GM12878 (cell line): ENCODE data around the gene LTB4R. TPM values are rescaled to one million over a fixed set of nuclear protein-coding genes. Genes with fewer than 3 reads are reported as not detected.

ENCODE experiments used
- ATAC-seq: fragments of 200-7000 bp; cut with Tn5 transposase; 3 replicates; pipeline ENCODE4 v1.9.1; 2020; ENCODE audit warnings: mild to moderate bottlenecking, moderate library complexity
- BruUV-seq: library from RNA; stranded (reverse); fragments of 400-500 nt; replicated peaks from 2 replicates; lab custom pipeline; 2021; lab: Mats Ljungman, UMichigan
- CTCF ChIA-PET: fragments of 300-600 bp; sonication (Branson Sonifier 250); formaldehyde crosslinking; extraction: SDS; loops from one replicate; lab custom pipeline; 2021; ENCODE audit warnings: inconsistent platforms; lab: Yijun Ruan, JAX
- POLR2A ChIA-PET: fragments of 350-600 bp; formaldehyde crosslinking; extraction: SDS; loops from one replicate; lab custom pipeline; 2021; ENCODE audit warnings: inconsistent platforms; lab: Charles Lee
- RAD21 ChIA-PET: fragments of 300-600 bp; sonication (Branson Sonifier 250); formaldehyde crosslinking; loops from one replicate; lab custom pipeline; 2023; ENCODE audit warnings: antibody characterized with exemption; ENCODE audit not compliant: unreplicated experiment; lab: Charles Lee
- SMC1A ChIA-PET: fragments of 300-600 bp; sonication (Branson Sonifier 250); formaldehyde crosslinking; loops from one replicate; lab custom pipeline; 2023; ENCODE audit not compliant: unreplicated experiment, uncharacterized antibody; lab: Charles Lee
- DNase-seq: peaks from one replicate; pipeline ENCODE4 v3.0.0-alpha.2; 2011; ENCODE audit warnings: low read depth, low spot score
- FAIRE-seq: peaks from 3 replicates; lab custom pipeline; 2011; peaks lifted over from hg19 to GRCh38; lab: Jason Lieb, UNC
- H2AFZ ChIP-seq: 2 replicates; pipeline ENCODE4 v1.6.0; 2011; ENCODE audit warnings: low read depth, low read length, control low read depth; ENCODE audit not compliant: control insufficient read depth
- H3K27ac ChIP-seq: 2 replicates; pipeline ENCODE4 v1.5.1; 2011; ENCODE audit warnings: control low read depth; ENCODE audit not compliant: control insufficient read depth, insufficient read depth
- H3K27me3 ChIP-seq, 2 experiments: replicated peaks in 1 of 2; 2 replicates each; pipeline versions ENCODE4 v1.6.0 to v1.6.1; 2011; ENCODE audit warnings: low read length in 1 of 2; ENCODE audit not compliant: control insufficient read depth in 2 of 2, insufficient read depth in 2 of 2
- H3K36me3 ChIP-seq, 2 experiments: 2 replicates each; pipeline ENCODE4 v1.5.1; 2011; ENCODE audit warnings: low read length in 1 of 2; ENCODE audit not compliant: control insufficient read depth in 2 of 2, insufficient read depth in 2 of 2
- H3K4me1 ChIP-seq: 2 replicates; pipeline ENCODE4 v1.6.1; 2011; ENCODE audit warnings: mild to moderate bottlenecking, low read length, moderate library complexity, mixed read lengths; ENCODE audit not compliant: control insufficient read depth, insufficient read depth
- H3K4me2 ChIP-seq: 2 replicates; pipeline ENCODE4 v1.6.0; 2011; ENCODE audit warnings: control low read depth; ENCODE audit not compliant: control insufficient read depth, insufficient read depth
- H3K4me3 ChIP-seq: fragments of 200-600 bp; sonication (generic); 2 replicates; pipeline ENCODE4 v1.5.1; 2016
- H3K79me2 ChIP-seq: 2 replicates; pipeline ENCODE4 v1.6.0; 2011; ENCODE audit warnings: low read length; ENCODE audit not compliant: control insufficient read depth, insufficient read depth
- H3K9ac ChIP-seq: 2 replicates; pipeline ENCODE4 v1.8.0; 2011; ENCODE audit warnings: low read length, control low read depth, mixed read lengths; ENCODE audit not compliant: control insufficient read depth, insufficient read depth
- H3K9me3 ChIP-seq: replicated peaks from 3 replicates; pipeline ENCODE4 v1.5.1; 2011; ENCODE audit warnings: mild to moderate bottlenecking, low read length; ENCODE audit not compliant: control insufficient read depth, insufficient read depth
- H4K20me1 ChIP-seq: 2 replicates; pipeline ENCODE4 v1.6.0; 2011; ENCODE audit not compliant: control insufficient read depth, insufficient read depth
- BMI1 ChIP-seq: fragments of 450-650 bp; IDR thresholded peaks from 2 replicates; pipeline ENCODE4 v1.6.1; 2016; ENCODE audit warnings: mild to moderate bottlenecking, moderate library complexity, borderline replicate concordance
- JUNB ChIP-seq: IDR thresholded peaks from 2 replicates; pipeline ENCODE4 v1.6.1; 2016; ENCODE audit warnings: antibody characterized with exemption, mild to moderate bottlenecking
- NR2C1 ChIP-seq: fragments of 450-650 bp; IDR thresholded peaks from 2 replicates; pipeline ENCODE4 v1.6.1; 2017; ENCODE audit warnings: antibody characterized with exemption, mild to moderate bottlenecking, moderate library complexity
- NR2C2 ChIP-seq: IDR thresholded peaks from 2 replicates; pipeline ENCODE4 v1.6.1; 2011; ENCODE audit warnings: borderline replicate concordance, low read depth; ENCODE audit not compliant: control insufficient read depth, insufficient read length
- POLR2AphosphoS2 ChIP-seq: IDR thresholded peaks from 2 replicates; pipeline ENCODE4 v1.6.1; 2011; ENCODE audit warnings: low read depth, mild to moderate bottlenecking, low read length, improper control_type of control experiment, moderate library complexity
- SIN3A ChIP-seq: IDR thresholded peaks from 2 replicates; pipeline ENCODE4 v1.6.1; 2012; ENCODE audit warnings: low read depth, low read length, improper control_type of control experiment
- SMC3 ChIP-seq: IDR thresholded peaks from 2 replicates; pipeline ENCODE4 v1.6.1; 2011; ENCODE audit warnings: low read length, improper control_type of control experiment, borderline replicate concordance
- TCF7 ChIP-seq: IDR thresholded peaks from 2 replicates; pipeline ENCODE4 v1.6.1; 2014; ENCODE audit warnings: antibody characterized with exemption, borderline replicate concordance
- ZNF24 ChIP-seq: fragments of 450-650 bp; IDR thresholded peaks from 2 replicates; pipeline ENCODE4 v1.6.1; 2017; ENCODE audit warnings: antibody characterized with exemption, mild to moderate bottlenecking
- whole genome bisulfite sequencing: methylation state at CpG from one replicate; pipeline ENCODE4 v1.1.6; 2016; ENCODE audit warnings: low lambda C conversion rate; ENCODE audit not compliant: insufficient replicate concordance, insufficient coverage; ENCODE audit errors: missing lambda C conversion rate; 5-methylcytosine and 5-hydroxymethylcytosine counted together
- in situ Hi-C: fragments of 300-500 bp; cut with MboI; formaldehyde crosslinking; loops from 9 replicates; pipeline ENCODE4 v1.14.3; 2018; ENCODE audit warnings: mixed read lengths
- intact Hi-C: fragments of 100-400 bp; cut with micrococcal nuclease; formaldehyde crosslinking; loops from one replicate; pipeline ENCODE4 v1.14.2; 2022; ENCODE audit not compliant: unreplicated experiment
- polyA plus RNA-seq, 11 experiments: library from polyadenylated mRNA; depleted of rRNA in 4 of 11; unstranded in 6 of 11; stranded (reverse) in 5 of 11; fragments of >200 nt; fragmentation: Nextera tagmentation in 4 of 11; fragmentation: Illumina TruSeq in 1 of 11; extraction: Ambion mirVana in 4 of 11; extraction: Trizol in 1 of 11; gene quantifications; 1 replicate in 1 of 11; 2 replicates in 10 of 11; pipeline versions ENCODE4 v1.2.1 to v1.2.3, GENCODE V29; 2011 to 2016; ENCODE audit warnings: inconsistent platforms in 2 of 11, missing spikeins in 2 of 11, low read depth in 1 of 11
- total RNA-seq, 4 experiments: library from RNA; depleted of rRNA in 3 of 4; stranded (reverse); fragments of >200 nt in 3 of 4; fragmentation: Illumina TruSeq in 1 of 4; extraction: Trizol in 1 of 4; gene quantifications; 2 replicates each; pipeline versions ENCODE4 v1.2.1 to v1.2.3, GENCODE V29; 2013 to 2021
- TF ChIP-seq, protein P1 (sequence below): fragments of 450-650 bp; formaldehyde crosslinking; IDR thresholded peaks from 2 replicates; pipeline ENCODE4 v1.5.0; 2022; ENCODE audit warnings: mild to moderate bottlenecking, missing genetic modification characterization
- TF ChIP-seq, protein P2 (sequence below): IDR thresholded peaks from 2 replicates; pipeline ENCODE4 v1.6.1; 2011; ENCODE audit warnings: low read depth, low read length, improper control_type of control experiment, borderline replicate concordance
- TF ChIP-seq, protein P3 (sequence below): IDR thresholded peaks from 2 replicates; pipeline ENCODE4 v1.6.1; 2011; ENCODE audit warnings: borderline replicate concordance, low read depth, mild to moderate bottlenecking, moderate library complexity, mixed read lengths, low read length; ENCODE audit not compliant: insufficient read depth; ENCODE audit errors: extremely low read length
- TF ChIP-seq, protein P4 (sequence below): fragments of 450-650 bp; IDR thresholded peaks from 2 replicates; pipeline ENCODE4 v1.6.1; 2017; ENCODE audit warnings: borderline replicate concordance

LTB4R gene
- total and polyA plus RNA-seq, 10 of the 15 experiments (the other 5 are each of a cell fraction or from before 2014, with no cell fraction given) = 1.2 to 14.0 (median 4.0) TPM

DNA sequence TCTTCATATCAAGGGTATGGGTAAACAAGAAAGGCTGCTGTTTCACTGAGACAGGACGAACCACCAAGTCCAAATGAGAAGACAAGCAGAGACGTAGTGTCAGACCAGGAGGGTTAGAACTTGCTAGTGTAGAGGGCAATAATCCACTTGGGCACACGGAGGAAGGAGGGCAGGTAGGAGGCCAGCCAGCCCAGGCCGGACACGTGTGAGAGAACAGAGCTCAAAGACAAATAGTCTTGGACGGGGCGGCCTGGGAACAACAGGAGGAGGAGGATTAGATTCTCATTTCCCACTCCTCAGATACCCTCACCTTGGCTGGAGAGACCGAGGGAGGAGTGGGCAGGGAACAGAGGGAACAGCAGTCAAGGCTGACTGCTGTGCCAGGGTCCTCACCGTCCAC is 20.6 kb upstream of the LTB4R start (continued):
- TF ChIP-seq NR2C2 (no peak), BMI1 (no peak), SMC3 (no peak)

DNA sequence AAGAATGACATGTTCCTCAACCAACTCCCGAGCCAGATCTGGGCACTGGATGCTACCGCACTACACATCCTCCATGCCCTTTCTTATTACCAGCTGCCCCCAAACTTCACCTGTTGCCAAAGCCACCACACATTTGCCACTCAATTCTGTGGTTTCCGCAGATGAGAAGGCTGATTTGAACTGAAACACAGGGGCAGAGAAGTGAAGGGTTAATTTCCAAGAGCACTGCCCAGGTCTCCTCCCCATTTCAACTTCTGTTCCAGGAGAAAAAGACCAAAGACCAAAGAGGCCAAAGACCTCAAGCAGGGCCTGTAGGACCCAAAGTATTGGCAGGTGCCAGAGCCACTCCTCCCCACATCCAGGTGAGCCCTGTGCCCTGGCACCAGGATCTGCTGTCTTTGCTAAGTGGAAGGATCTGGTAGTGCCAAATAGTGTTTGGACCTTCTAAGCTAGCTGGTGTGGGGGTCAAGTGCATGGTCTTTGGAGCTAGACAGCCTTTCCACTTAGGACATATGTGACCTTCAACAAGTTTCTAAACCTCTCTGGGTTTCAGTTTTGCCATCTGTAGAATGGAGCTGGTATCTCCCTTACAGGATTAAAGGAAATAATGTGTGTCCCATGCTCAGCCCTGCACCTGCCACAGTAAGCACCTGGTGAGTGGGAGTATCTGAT is 19.7 kb upstream of the LTB4R start:
- Histone ChIP-seq H3K4me2 (no peak overlapping the region), H4K20me1 (no peaks in the 10 kb centered on the region), H2AFZ (no peak overlapping the region), H3K36me3 (peaks cover 13 to 37% of the 10 kb centered on the region in 2 experiments), H3K27ac (no peak overlapping the region), H3K27me3 (no peaks in the 10 kb centered on the region), H3K79me2 (no peaks in the 10 kb centered on the region; the same call in 1 of the 2 replicates), H3K4me3 (no peak overlapping the region), H3K4me1 (peaks cover 19% of the 10 kb centered on the region), H3K9ac (no peak overlapping the region), H3K9me3 (no peaks in the 10 kb centered on the region)
- FAIRE-seq (no peak), DNase-seq (no peak), ATAC-seq (no peak)
- ChIA-PET RAD21 (interaction anchor here (1.0 to 3.0 kb wide), 4 partner anchors 8 to 49 kb away, joined by 3 to 16 read pairs (median 10); partner anchors contain the start of genes CIDEB, DHRS1, NOP9 and TINF2), SMC1A (interaction anchor here (0.7 to 3.0 kb wide), 6 partner anchors 8 to 140 kb away, joined by 3 to 14 read pairs (median 6); partner anchors contain the start of genes DHRS1, NOP9, RABGGTA and TINF2), POLR2A (interaction anchor here (1.0 to 1.7 kb wide), 3 partner anchors 11 to 51 kb away, joined by 3 to 4 read pairs (median 3); no protein-coding TSS in a partner anchor), CTCF (interaction anchor here (0.6 to 13.4 kb wide), 6 partner anchors 11 to 76 kb away, joined by 3 to 269 read pairs (median 9); partner anchors contain the start of genes CIDEB, MDP1, RABGGTA and TINF2)
- WGBS = 100% methylated on average over 3 of the region's 3 CpGs
- in situ Hi-C loops = no loop called here
- BruUV-seq = no TSS peak
- intact Hi-C loops = no loop called here
- no peak for TF ChIP-seq JUNB
- TF ChIP-seq ZNF24 = no peak
- TF ChIP-seq, protein P1, sequence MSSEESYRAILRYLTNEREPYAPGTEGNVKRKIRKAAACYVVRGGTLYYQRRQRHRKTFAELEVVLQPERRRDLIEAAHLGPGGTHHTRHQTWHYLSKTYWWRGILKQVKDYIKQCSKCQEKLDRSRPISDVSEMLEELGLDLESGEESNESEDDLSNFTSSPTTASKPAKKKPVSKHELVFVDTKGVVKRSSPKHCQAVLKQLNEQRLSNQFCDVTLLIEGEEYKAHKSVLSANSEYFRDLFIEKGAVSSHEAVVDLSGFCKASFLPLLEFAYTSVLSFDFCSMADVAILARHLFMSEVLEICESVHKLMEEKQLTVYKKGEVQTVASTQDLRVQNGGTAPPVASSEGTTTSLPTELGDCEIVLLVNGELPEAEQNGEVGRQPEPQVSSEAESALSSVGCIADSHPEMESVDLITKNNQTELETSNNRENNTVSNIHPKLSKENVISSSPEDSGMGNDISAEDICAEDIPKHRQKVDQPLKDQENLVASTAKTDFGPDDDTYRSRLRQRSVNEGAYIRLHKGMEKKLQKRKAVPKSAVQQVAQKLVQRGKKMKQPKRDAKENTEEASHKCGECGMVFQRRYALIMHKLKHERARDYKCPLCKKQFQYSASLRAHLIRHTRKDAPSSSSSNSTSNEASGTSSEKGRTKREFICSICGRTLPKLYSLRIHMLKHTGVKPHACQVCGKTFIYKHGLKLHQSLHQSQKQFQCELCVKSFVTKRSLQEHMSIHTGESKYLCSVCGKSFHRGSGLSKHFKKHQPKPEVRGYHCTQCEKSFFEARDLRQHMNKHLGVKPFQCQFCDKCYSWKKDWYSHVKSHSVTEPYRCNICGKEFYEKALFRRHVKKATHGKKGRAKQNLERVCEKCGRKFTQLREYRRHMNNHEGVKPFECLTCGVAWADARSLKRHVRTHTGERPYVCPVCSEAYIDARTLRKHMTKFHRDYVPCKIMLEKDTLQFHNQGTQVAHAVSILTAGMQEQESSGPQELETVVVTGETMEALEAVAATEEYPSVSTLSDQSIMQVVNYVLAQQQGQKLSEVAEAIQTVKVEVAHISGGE (CRISPR knock-in tag) = no peak
- TF ChIP-seq, protein P2, sequence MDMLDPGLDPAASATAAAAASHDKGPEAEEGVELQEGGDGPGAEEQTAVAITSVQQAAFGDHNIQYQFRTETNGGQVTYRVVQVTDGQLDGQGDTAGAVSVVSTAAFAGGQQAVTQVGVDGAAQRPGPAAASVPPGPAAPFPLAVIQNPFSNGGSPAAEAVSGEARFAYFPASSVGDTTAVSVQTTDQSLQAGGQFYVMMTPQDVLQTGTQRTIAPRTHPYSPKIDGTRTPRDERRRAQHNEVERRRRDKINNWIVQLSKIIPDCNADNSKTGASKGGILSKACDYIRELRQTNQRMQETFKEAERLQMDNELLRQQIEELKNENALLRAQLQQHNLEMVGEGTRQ = no peak
- TF ChIP-seq SIN3A = no peak
- TF ChIP-seq POLR2AphosphoS2 = no peak
- TF ChIP-seq, protein P3, sequence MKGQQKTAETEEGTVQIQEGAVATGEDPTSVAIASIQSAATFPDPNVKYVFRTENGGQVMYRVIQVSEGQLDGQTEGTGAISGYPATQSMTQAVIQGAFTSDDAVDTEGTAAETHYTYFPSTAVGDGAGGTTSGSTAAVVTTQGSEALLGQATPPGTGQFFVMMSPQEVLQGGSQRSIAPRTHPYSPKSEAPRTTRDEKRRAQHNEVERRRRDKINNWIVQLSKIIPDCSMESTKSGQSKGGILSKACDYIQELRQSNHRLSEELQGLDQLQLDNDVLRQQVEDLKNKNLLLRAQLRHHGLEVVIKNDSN = no peak
- TF ChIP-seq NR2C1 = no peak
- no peak for TF ChIP-seq TCF7
- TF ChIP-seq, protein P4, sequence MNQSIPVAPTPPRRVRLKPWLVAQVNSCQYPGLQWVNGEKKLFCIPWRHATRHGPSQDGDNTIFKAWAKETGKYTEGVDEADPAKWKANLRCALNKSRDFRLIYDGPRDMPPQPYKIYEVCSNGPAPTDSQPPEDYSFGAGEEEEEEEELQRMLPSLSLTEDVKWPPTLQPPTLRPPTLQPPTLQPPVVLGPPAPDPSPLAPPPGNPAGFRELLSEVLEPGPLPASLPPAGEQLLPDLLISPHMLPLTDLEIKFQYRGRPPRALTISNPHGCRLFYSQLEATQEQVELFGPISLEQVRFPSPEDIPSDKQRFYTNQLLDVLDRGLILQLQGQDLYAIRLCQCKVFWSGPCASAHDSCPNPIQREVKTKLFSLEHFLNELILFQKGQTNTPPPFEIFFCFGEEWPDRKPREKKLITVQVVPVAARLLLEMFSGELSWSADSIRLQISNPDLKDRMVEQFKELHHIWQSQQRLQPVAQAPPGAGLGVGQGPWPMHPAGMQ = no peak
